Nephron progenitor cell (in vitro differentiated cells): ENCODE data around the gene LAMA2.

Source experiments
- DNase-seq: peaks from one replicate; pipeline ENCODE4 v3.0.0; 2021
- H3K27ac Mint-ChIP-seq: 2 replicates; pipeline ENCODE4 v1.8.0; 2021; ENCODE audit warnings: mild to moderate bottlenecking, moderate library complexity, mixed read lengths
- H3K27me3 Mint-ChIP-seq: 2 replicates; pipeline ENCODE4 v1.8.0; 2021; ENCODE audit warnings: mild to moderate bottlenecking, low read depth, mixed read lengths; ENCODE audit not compliant: poor library complexity
- H3K36me3 Mint-ChIP-seq: 2 replicates; pipeline ENCODE4 v1.8.0; 2021; ENCODE audit warnings: low read depth, mixed read lengths
- H3K4me1 Mint-ChIP-seq: 2 replicates; pipeline ENCODE4 v1.8.0; 2021; ENCODE audit warnings: mixed read lengths
- H3K4me3 Mint-ChIP-seq: 2 replicates; pipeline ENCODE4 v1.8.0; 2021; ENCODE audit warnings: mild to moderate bottlenecking, moderate library complexity, mixed read lengths
- H3K9me3 Mint-ChIP-seq: 2 replicates; pipeline ENCODE4 v1.8.0; 2021; ENCODE audit warnings: mild to moderate bottlenecking, moderate library complexity, mixed read lengths
- CTCF ChIP-seq: fragments of 200-600 bp; sonication (generic); IDR thresholded peaks from 2 replicates; pipeline ENCODE4 v1.5.0; 2021; ENCODE audit warnings: antibody characterized with exemption

LAMA2 gene

DNA sequence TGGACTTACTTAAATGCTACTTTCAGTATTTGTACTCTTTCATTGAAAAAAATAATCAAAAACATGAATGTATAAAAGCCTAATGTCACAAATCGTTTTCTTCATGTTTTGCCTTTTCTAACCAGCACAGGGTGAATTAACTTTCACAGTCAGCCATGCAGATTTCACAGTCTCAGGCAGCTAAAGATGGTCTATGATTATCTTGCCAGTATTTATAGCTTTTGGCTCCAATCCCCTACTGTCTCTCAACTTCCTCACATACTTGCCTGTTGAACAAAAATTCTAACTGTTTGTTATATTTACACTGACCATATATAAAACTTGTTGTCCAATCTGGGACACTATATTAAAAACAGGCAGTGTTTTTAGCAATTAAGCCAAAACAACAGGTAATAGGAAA, 468.9 kb downstream of the LAMA2 start:
- peaks cover 3% of the 10 kb centered on the region for H3K27me3 Mint-ChIP-seq
- no peaks in the 10 kb centered on the region for H3K9me3 Mint-ChIP-seq
- no peaks in the 10 kb centered on the region for H3K4me1 Mint-ChIP-seq
- DNase-seq, result no peak
- H3K4me3 Mint-ChIP-seq, result no peak overlapping the region
- H3K36me3 Mint-ChIP-seq, result no peaks in the 10 kb centered on the region
- no peak overlapping the region for H3K27ac Mint-ChIP-seq
- TF ChIP-seq CTCF, result no peak

GRCh38 chr6:129353067-129353466, 470.1 kb downstream of the LAMA2 start:
- no peak for TF ChIP-seq CTCF
- Mint-ChIP-seq H3K27me3 (peaks cover 3% of the 10 kb centered on the region), H3K4me1 (no peaks in the 10 kb centered on the region), H3K9me3 (no peaks in the 10 kb centered on the region), H3K36me3 (no peaks in the 10 kb centered on the region), H3K4me3 (no peak overlapping the region), H3K27ac (no peak overlapping the region)
- peak; percentile 3 for DNase-seq

GRCh38 chr6:129356129-129356528, 473.2 kb downstream of the LAMA2 start:
- Mint-ChIP-seq H3K9me3 (no peaks in the 10 kb centered on the region), H3K4me3 (no peak overlapping the region), H3K27me3 (peaks cover 3% of the 10 kb centered on the region), H3K4me1 (no peaks in the 10 kb centered on the region), H3K27ac (no peak overlapping the region), H3K36me3 (no peaks in the 10 kb centered on the region)
- no peak for TF ChIP-seq CTCF
- DNase-seq, result no peak

- peaks cover 4% of the 10 kb centered on the region for H3K27me3 Mint-ChIP-seq
- H3K4me1 Mint-ChIP-seq, result no peaks in the 10 kb centered on the region
- no peak for TF ChIP-seq CTCF
- no peaks in the 10 kb centered on the region for H3K9me3 Mint-ChIP-seq
- no peak overlapping the region for H3K27ac Mint-ChIP-seq
- DNase-seq, result no peak
- no peaks in the 10 kb centered on the region for H3K36me3 Mint-ChIP-seq
- no peak overlapping the region for H3K4me3 Mint-ChIP-seq
These were observed 477.1 kb downstream of the LAMA2 start for GRCh38 chr6:129359811-129360681.

DNA sequence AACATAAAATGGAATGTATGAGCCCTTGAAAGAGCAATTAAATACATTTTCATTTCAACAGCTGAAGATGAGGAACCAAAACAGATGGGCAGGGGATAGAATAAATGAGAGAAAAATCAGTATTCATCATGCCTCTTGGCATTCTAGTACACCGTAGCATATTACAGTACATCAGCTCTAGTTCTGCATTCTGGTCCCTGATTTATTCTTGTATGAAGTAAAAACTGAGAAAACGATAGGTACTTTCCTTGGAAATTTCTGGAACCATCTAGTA, 477.7 kb downstream of the LAMA2 start:
- Mint-ChIP-seq H3K27ac (no peak overlapping the region), H3K27me3 (peaks cover 4% of the 10 kb centered on the region), H3K4me3 (no peak overlapping the region), H3K4me1 (no peaks in the 10 kb centered on the region), H3K36me3 (no peaks in the 10 kb centered on the region), H3K9me3 (no peaks in the 10 kb centered on the region)
- TF ChIP-seq CTCF, result no peak
- no peak for DNase-seq

DNA sequence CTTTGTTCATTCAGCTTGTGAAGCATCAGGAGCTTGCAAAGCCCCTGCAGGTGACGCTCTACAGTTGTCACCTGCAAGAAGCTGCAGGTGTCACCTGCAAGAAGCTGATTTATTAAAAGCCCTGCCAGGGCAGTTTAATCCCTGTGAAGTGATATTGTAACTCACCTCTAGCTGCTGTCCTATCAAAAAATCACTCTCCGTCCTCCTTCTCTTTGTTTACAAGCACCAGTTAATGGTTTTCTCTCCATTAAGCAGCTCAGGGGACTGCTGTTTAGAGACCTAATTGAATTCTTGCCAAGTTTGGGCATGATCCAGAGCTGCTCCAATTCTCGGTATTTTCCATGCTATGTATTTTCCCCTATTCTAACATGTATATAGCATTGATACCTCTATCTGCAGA, 481.1 kb downstream of the LAMA2 start:
- Mint-ChIP-seq H3K4me1 (no peaks in the 10 kb centered on the region), H3K9me3 (no peaks in the 10 kb centered on the region), H3K36me3 (no peaks in the 10 kb centered on the region), H3K27ac (no peak overlapping the region), H3K27me3 (peaks cover 4% of the 10 kb centered on the region), H3K4me3 (no peak overlapping the region)
- DNase-seq, result no peak
- TF ChIP-seq CTCF, result no peak
